KMS-11 (cell line): ENCODE measurements around the gene SGO2.

ENCODE experiments used
- H2AFZ ChIP-seq: fragments of 200-600 bp; sonication (generic); 2 replicates; pipeline ENCODE4 v1.6.1; 2016; ENCODE audit warnings: antibody characterized with exemption, mixed run types, low read depth
- H3K27ac ChIP-seq: fragments of 200-600 bp; sonication (generic); 2 replicates; pipeline ENCODE4 v1.6.1; 2016; ENCODE audit warnings: mild to moderate bottlenecking, mixed run types
- H3K27me3 ChIP-seq: fragments of 200-600 bp; sonication (generic); 2 replicates; pipeline ENCODE4 v1.6.1; 2017; ENCODE audit warnings: mild to moderate bottlenecking, low read depth, mixed run types, moderate library complexity; ENCODE audit not compliant: insufficient read depth
- H3K36me3 ChIP-seq: fragments of 200-600 bp; sonication (generic); 2 replicates; pipeline ENCODE4 v1.6.1; 2017; ENCODE audit warnings: mild to moderate bottlenecking, mixed run types; ENCODE audit not compliant: insufficient read depth
- H3K4me1 ChIP-seq: fragments of 200-600 bp; sonication (generic); 2 replicates; pipeline ENCODE4 v1.6.1; 2016; ENCODE audit warnings: mild to moderate bottlenecking, low read depth, mixed run types; ENCODE audit not compliant: poor library complexity, severe bottlenecking
- H3K4me2 ChIP-seq: fragments of 200-600 bp; sonication (generic); 2 replicates; pipeline ENCODE4 v1.7.0; 2016; ENCODE audit warnings: mild to moderate bottlenecking, mixed run types
- H3K4me3 ChIP-seq: fragments of 200-600 bp; sonication (generic); IDR thresholded peaks from 2 replicates; pipeline ENCODE4 v1.6.1; 2017; ENCODE audit warnings: low read depth, low read length, mixed read lengths; ENCODE audit not compliant: insufficient read depth
- H3K79me2 ChIP-seq: fragments of 200-600 bp; sonication (generic); 2 replicates; pipeline ENCODE4 v1.6.1; 2016; ENCODE audit warnings: low read depth, mixed run types; ENCODE audit not compliant: insufficient read depth
- H3K9ac ChIP-seq: fragments of 200-600 bp; sonication (generic); 2 replicates; pipeline ENCODE4 v1.6.1; 2016; ENCODE audit warnings: mild to moderate bottlenecking, mixed run types
- H4K20me1 ChIP-seq: fragments of 200-600 bp; sonication (generic); 2 replicates; pipeline ENCODE4 v1.6.1; 2016; ENCODE audit warnings: mild to moderate bottlenecking, mixed run types; ENCODE audit not compliant: insufficient read depth
- CTCF ChIP-seq: fragments of 200-600 bp; sonication (generic); conservative IDR thresholded peaks from 2 replicates; pipeline ENCODE4 v1.6.1; 2017; ENCODE audit warnings: low read depth, mild to moderate bottlenecking, antibody characterized with exemption, low read length, moderate library complexity, mixed read lengths

Gene SGO2

GRCh38 chr2:200616656-200617055, 90.6 kb downstream of the SGO2 start:
- H4K20me1 ChIP-seq, result no peaks in the 10 kb centered on the region
- H3K27ac ChIP-seq, result peak overlapping the region; percentile 41

GRCh38 chr2:200617156-200618053, 91.4 kb downstream of the SGO2 start:
- Histone ChIP-seq H3K4me1 (peaks cover 19% of the 10 kb centered on the region), H3K9ac (peak overlapping the region; percentile 13; the same call in 1 of the 2 replicates), H3K27me3 (no peaks in the 10 kb centered on the region), H3K79me2 (no peaks in the 10 kb centered on the region), H3K4me3 (no peak overlapping the region), H3K36me3 (no peaks in the 10 kb centered on the region), H3K27ac (peak overlapping the region; percentile 41), H3K4me2 (peak overlapping the region; percentile 27), H2AFZ (peak overlapping the region; percentile 27; the same call in 1 of the 2 replicates), H4K20me1 (no peaks in the 10 kb centered on the region)
- TF ChIP-seq CTCF, result no peak

More at GRCh38 chr2:200616656-200617055, 90.6 kb downstream of the SGO2 start:
- peak overlapping the region; percentile 27; the same call in 1 of the 2 replicates for H2AFZ ChIP-seq
- peaks cover 19% of the 10 kb centered on the region for H3K4me1 ChIP-seq
- no peak overlapping the region for H3K4me3 ChIP-seq
- H3K79me2 ChIP-seq, result no peaks in the 10 kb centered on the region
- H3K4me2 ChIP-seq, result peak overlapping the region; percentile 27
- TF ChIP-seq CTCF, result no peak
- peak overlapping the region; percentile 14; the same call in 1 of the 2 replicates for H3K9ac ChIP-seq
- no peaks in the 10 kb centered on the region for H3K27me3 ChIP-seq
- H3K36me3 ChIP-seq, result no peaks in the 10 kb centered on the region

- Histone ChIP-seq H3K9ac (no peak overlapping the region), H3K27ac (peak overlapping the region; percentile 41; the same call in 1 of the 2 replicates), H3K4me3 (no peak overlapping the region), H3K4me1 (peaks cover 19% of the 10 kb centered on the region), H3K4me2 (peak overlapping the region; percentile 27; the same call in 1 of the 2 replicates), H3K36me3 (no peaks in the 10 kb centered on the region), H2AFZ (0 out of 2 replicates have a peak overlapping the region, but pooled peaks have one; percentile 16), H3K27me3 (no peaks in the 10 kb centered on the region), H4K20me1 (no peaks in the 10 kb centered on the region), H3K79me2 (no peaks in the 10 kb centered on the region)
- no peak for TF ChIP-seq CTCF
Observed at GRCh38 chr2:200618054-200618419, 92.0 kb downstream of the SGO2 start.

GRCh38 chr2:200618590-200619021, 92.6 kb downstream of the SGO2 start:
- no peak overlapping the region for H3K4me2 ChIP-seq
- H2AFZ ChIP-seq, result no peak overlapping the region
- no peak overlapping the region for H3K4me3 ChIP-seq
- H3K27ac ChIP-seq, result no peak overlapping the region
- no peak overlapping the region for H3K9ac ChIP-seq
- no peaks in the 10 kb centered on the region for H4K20me1 ChIP-seq
- no peaks in the 10 kb centered on the region for H3K79me2 ChIP-seq
- peaks cover 19% of the 10 kb centered on the region for H3K4me1 ChIP-seq
- no peaks in the 10 kb centered on the region for H3K36me3 ChIP-seq
- H3K27me3 ChIP-seq, result no peaks in the 10 kb centered on the region
- no peak for TF ChIP-seq CTCF
